Ovary (tissue), 9 donors: Measurements from ENCODE around the gene PUDP. TPM values are rescaled to one million over a fixed set of nuclear protein-coding genes. Genes with fewer than 3 reads are reported as not detected.

Source experiments
- DNase-seq, 5 donors: peaks; one replicate each; pipeline ENCODE4 v3.0.0-alpha.2; 2019 to 2020
- H3K27ac ChIP-seq, 2 donors: fragments of 200-600 bp; one replicate each; pipeline versions ENCODE4 v1.5.1 to v1.8.0; 2019 to 2022
- H3K27me3 ChIP-seq: fragments of 200-600 bp; one replicate; pipeline ENCODE4 v1.8.0; 2022
- H3K36me3 ChIP-seq: fragments of 200-600 bp; sonication (generic); one replicate; pipeline ENCODE4 v1.5.1; 2019
- H3K4me1 ChIP-seq: one replicate; pipeline ENCODE4 v1.8.1; 2013; ENCODE audit warnings: mild to moderate bottlenecking, moderate library complexity; ENCODE audit not compliant: insufficient read depth
- H3K4me3 ChIP-seq: fragments of 200-600 bp; sonication (generic); one replicate; pipeline ENCODE4 v1.5.1; 2017
- H3K9me3 ChIP-seq, 2 donors: fragments of 200-600 bp in 1 of 2; sonication (generic) in 1 of 2; one replicate each; pipeline versions ENCODE4 v1.5.1 to v1.8.1; 2013 to 2019; ENCODE audit warnings: mild to moderate bottlenecking in 1 of 2, moderate library complexity in 1 of 2
- EP300 ChIP-seq: sonication (generic); formaldehyde crosslinking; IDR thresholded peaks from one replicate; pipeline ENCODE4 v1.6.1; 2017; ENCODE audit warnings: antibody characterized with exemption
- POLR2A ChIP-seq: fragments of 450-650 bp; IDR thresholded peaks from one replicate; pipeline ENCODE4 v1.6.1; 2017; ENCODE audit warnings: antibody characterized with exemption, mild to moderate bottlenecking, moderate library complexity
- whole genome bisulfite sequencing, 3 donors: extraction: QIAGEN DNeasy Blood & Tissue Kit in 1 of 3; methylation state at CpG; one replicate each; pipeline versions ENCODE4 v1.1.5 to v1.1.7; 2013 to 2017; 5-methylcytosine and 5-hydroxymethylcytosine counted together
- intact Hi-C, 4 donors: fragments of 100-400 bp; cut with DNase I; formaldehyde crosslinking; loops; one replicate each; pipeline versions ENCODE4 v1.11.0 to v1.15.1; 2022 to 2023
- polyA plus RNA-seq, 2 donors: library from polyadenylated mRNA; stranded (reverse); fragments of 200-250 nt in 1 of 2; fragments of 350-450 nt in 1 of 2; fragmentation: Illumina TruSeq in 1 of 2; extraction: RNeasy Lipid Tissue Mini Kit (QIAGEN cat#74804) in 1 of 2; gene quantifications; one replicate each; pipeline ENCODE4 v1.2.3, GENCODE V29; 2013 to 2014
- total RNA-seq, 7 donors: library from RNA; depleted of rRNA in 2 of 7; stranded (reverse); fragments of >200 nt in 2 of 7; fragmentation: NEBNext Ultra II Directional in 3 of 7; extraction: Animal tissue kit (Norgen Biotek cat#: 25700) in 3 of 7; gene quantifications; one replicate each; pipeline versions ENCODE4 v1.1.0 to v1.2.4, GENCODE V29; 2016 to 2023
- TF ChIP-seq, protein P1 (sequence below), 3 donors: fragments of 450-650 bp in 2 of 3; fragments of 200-600 bp in 1 of 3; IDR thresholded peaks; one replicate each; pipeline versions ENCODE4 v1.5.1 to v1.8.0; 2016 to 2022; ENCODE audit warnings: antibody characterized with exemption in 3 of 3, mild to moderate bottlenecking in 1 of 3
- donor health status: DM: no; HTN: no; CAD: no; lungs with moderate emphysema.
- donor health status: DM: no; HTN: no; CAD: no.
- donor health status: Bipolar disorder and iron deficiency.
- donor health status: DM: yes; HTN: yes; CAD: no.
- donor health status: DM: no; HTN: no; CAD: no.
- donor health status: DM: yes; HTN: yes; CAD: no.

Gene PUDP
- total and polyA plus RNA-seq, 9 donors: 7.0 to 17.9 (median 14.8) TPM

DNA sequence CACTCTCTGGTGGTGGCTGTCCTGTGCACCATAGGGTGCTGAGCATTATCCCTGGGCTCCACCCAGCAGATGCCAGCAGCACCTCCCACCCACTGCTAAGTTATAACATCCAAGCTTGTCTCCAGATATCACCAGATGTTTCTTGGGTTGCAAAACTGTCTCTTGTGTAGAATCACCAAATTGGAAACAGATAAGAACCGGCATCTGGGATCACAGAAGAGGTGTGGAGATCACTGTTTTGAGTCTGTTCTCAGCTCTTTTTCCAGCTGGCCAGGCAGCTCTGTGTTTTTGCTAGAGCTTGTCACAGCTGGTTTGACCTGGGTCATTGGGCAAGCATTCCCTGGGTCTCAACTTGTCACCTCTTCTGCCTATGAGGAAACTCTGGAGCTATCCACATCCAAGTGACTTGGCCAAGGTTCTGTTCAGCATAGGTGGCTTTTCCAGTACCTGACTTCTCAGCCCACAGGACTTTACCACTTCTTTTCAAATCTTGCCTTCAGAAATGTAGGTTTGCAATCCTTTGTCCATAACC lies 15.3 kb upstream of the PUDP start:
- Histone ChIP-seq H3K36me3 (no peaks in the 10 kb centered on the region), H3K27ac (no peak overlapping the region), H3K4me3 (no peak overlapping the region), H3K9me3 (no peaks in the 10 kb centered on the region), H3K27me3 (no peaks in the 10 kb centered on the region), H3K4me1 (peaks cover 3% of the 10 kb centered on the region)
- 5 to 25% (median 10%) methylated on average over 1 of the region's 1 CpG for WGBS, 3 donors
- intact Hi-C loops: no loop called here
- no peak for DNase-seq
- TF ChIP-seq, protein P1, sequence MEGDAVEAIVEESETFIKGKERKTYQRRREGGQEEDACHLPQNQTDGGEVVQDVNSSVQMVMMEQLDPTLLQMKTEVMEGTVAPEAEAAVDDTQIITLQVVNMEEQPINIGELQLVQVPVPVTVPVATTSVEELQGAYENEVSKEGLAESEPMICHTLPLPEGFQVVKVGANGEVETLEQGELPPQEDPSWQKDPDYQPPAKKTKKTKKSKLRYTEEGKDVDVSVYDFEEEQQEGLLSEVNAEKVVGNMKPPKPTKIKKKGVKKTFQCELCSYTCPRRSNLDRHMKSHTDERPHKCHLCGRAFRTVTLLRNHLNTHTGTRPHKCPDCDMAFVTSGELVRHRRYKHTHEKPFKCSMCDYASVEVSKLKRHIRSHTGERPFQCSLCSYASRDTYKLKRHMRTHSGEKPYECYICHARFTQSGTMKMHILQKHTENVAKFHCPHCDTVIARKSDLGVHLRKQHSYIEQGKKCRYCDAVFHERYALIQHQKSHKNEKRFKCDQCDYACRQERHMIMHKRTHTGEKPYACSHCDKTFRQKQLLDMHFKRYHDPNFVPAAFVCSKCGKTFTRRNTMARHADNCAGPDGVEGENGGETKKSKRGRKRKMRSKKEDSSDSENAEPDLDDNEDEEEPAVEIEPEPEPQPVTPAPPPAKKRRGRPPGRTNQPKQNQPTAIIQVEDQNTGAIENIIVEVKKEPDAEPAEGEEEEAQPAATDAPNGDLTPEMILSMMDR (IDR thresholded peaks at IDR 0.05): no peak
- TF ChIP-seq POLR2A: no peak
- TF ChIP-seq EP300: no peak

DNA sequence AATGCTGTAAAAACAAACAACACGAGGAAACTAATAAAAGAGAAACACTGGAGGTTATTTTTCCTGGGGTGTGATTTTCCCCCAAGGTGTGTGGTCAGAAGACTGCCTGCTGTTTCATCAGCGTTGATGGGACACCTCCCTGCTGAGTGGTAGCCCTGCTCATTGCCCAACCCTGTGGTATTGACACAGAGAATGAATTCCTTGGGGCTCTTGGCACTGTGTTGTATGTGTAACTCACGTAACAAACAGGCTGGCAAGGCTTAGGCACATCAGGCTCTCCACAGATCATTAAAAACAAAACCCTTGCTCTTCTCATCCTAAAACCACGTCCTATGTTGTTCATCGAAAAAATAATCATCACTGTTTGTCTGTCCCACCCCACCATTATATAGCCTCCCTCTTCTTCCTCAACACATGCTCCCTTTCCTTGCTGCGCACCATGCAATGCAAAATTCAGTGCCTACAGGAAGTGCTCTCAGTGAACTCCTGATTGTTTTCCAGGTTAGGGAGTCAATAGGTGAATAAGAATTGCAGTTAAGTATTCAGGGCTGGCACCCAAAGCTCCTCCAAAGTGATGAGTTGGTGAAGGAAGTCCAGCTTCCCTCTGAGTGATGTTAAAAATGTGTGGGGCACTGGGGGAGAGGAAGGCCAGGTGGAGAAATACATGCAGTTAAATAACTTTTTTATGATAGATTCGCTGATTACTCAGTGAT lies 11.4 kb upstream of the PUDP start:
- intact Hi-C loops: no loop called here
- H3K36me3 ChIP-seq: no peaks in the 10 kb centered on the region
- no peak for DNase-seq
- WGBS, 3 donors: 71 to 84% (median 79%) methylated on average over 7 of the region's 7 CpGs
- no peaks in the 10 kb centered on the region for H3K27me3 ChIP-seq
- TF ChIP-seq EP300 (no peak), POLR2A (no peak)
- TF ChIP-seq, protein P1 (IDR thresholded peaks at IDR 0.05): no peak
- no peak overlapping the region for H3K27ac ChIP-seq
- no peak overlapping the region for H3K4me3 ChIP-seq
- H3K9me3 ChIP-seq: no peaks in the 10 kb centered on the region
- peaks cover 3% of the 10 kb centered on the region for H3K4me1 ChIP-seq

DNA sequence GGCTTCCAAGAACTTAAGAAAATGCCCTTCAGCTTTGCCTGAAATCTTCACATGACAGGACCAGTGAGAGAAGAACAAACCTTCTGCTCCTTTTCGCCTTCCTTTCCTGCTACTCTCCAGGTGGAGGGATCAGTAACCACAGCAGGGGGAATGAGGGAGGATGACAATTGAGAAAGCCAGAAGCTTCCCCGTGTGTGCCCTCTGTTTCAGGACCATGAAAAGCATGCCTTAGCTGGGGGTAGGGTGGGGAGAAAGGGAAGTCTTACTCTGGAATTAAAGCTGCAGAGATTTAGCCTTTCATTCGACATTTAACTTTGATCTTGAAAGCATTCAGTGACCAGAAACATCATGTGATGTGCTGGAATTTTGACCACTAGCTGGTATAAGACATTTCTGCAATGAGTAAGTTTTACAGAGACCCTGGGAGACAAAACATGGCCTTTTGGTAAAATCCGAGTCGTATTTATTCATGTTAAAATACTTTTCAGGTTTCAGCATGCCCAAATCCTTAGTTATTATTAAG lies 10.6 kb upstream of the PUDP start:
- 50 to 63% (median 54%) methylated on average over 5 of the region's 5 CpGs for WGBS, 3 donors
- intact Hi-C loops: no loop called here
- DNase-seq: no peak

DNA sequence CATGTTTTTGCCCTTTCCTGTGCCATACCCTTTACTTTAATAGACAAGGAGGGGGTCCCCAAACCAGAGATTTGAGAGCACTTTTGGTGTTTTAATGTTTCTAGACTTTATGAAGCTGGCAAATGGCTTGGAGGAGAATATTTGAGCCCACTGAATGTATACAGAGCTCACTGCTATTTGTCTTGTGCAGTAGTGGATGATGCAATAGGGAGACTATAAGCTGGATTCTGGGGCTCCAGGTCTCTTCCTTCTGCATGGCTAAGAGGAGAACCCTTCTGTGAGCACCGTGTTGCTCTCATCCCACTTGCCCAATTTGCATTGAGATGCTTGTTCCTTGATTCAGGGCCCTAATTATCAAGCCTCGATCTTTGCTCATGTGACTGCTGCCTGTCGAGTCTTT lies 8.9 kb upstream of the PUDP start:
- no peak for DNase-seq
- Histone ChIP-seq H3K27me3 (no peaks in the 10 kb centered on the region), H3K36me3 (no peaks in the 10 kb centered on the region), H3K27ac (no peak overlapping the region), H3K9me3 (no peaks in the 10 kb centered on the region), H3K4me3 (no peak overlapping the region), H3K4me1 (no peaks in the 10 kb centered on the region)
- intact Hi-C loops: no loop called here
- WGBS, 3 donors: 83 to 91% (median 89%) methylated on average over 3 of the region's 3 CpGs
- TF ChIP-seq, protein P1 (IDR thresholded peaks at IDR 0.05): no peak
- TF ChIP-seq POLR2A: no peak
- TF ChIP-seq EP300: no peak

More for the DNA sequence above, 10.6 kb upstream of the PUDP start:
- no peaks in the 10 kb centered on the region for H3K4me1 ChIP-seq
- H3K27me3 ChIP-seq: no peaks in the 10 kb centered on the region
- H3K36me3 ChIP-seq: no peaks in the 10 kb centered on the region
- TF ChIP-seq EP300 (no peak), POLR2A (no peak)
- TF ChIP-seq, protein P1 (IDR thresholded peaks at IDR 0.05): no peak
- no peak overlapping the region for H3K4me3 ChIP-seq
- no peaks in the 10 kb centered on the region for H3K9me3 ChIP-seq
- H3K27ac ChIP-seq: no peak overlapping the region
